SK-N-SH treated with all-trans-retinoic acid at 6 μM for 48 hours (cell line): ENCODE measurements around the gene MEG3.

Experiments
- ARNTL ChIP-seq: fragments of 450-650 bp; formaldehyde crosslinking; IDR thresholded peaks from 2 replicates; pipeline ENCODE4 v1.5.0; 2020; ENCODE audit warnings: low read depth, mild to moderate bottlenecking, moderate library complexity, borderline replicate concordance
- CSDC2 ChIP-seq: fragments of 250-450 bp; sonication (Bioruptor Pico); IDR thresholded peaks from 2 replicates; pipeline ENCODE4 v1.5.0; 2020; ENCODE audit warnings: mild to moderate bottlenecking, moderate library complexity
- ISL1 ChIP-seq: fragments of 250-450 bp; sonication (Bioruptor Pico); IDR thresholded peaks from 2 replicates; pipeline ENCODE4 v2.1.2; 2022; ENCODE audit warnings: mild to moderate bottlenecking, moderate library complexity
- OSR1 ChIP-seq: fragments of 250-450 bp; sonication (Bioruptor Pico); IDR thresholded peaks from 2 replicates; pipeline ENCODE4 v1.8.0; 2022; ENCODE audit warnings: moderate library complexity, mild to moderate bottlenecking, inconsistent platforms
- POU6F1 ChIP-seq: fragments of 250-450 bp; sonication (Bioruptor Pico); IDR thresholded peaks from 2 replicates; pipeline ENCODE4 v1.8.0; 2021; ENCODE audit warnings: low read depth, mild to moderate bottlenecking, moderate library complexity, borderline replicate concordance
- PPARA ChIP-seq: fragments of 250-450 bp; sonication (Bioruptor Pico); IDR thresholded peaks from 2 replicates; pipeline ENCODE4 v1.5.0; 2020; ENCODE audit warnings: mild to moderate bottlenecking, borderline replicate concordance
- RARB ChIP-seq: fragments of 250-450 bp; sonication (Bioruptor Pico); IDR thresholded peaks from 2 replicates; pipeline ENCODE4 v1.8.0; 2021; ENCODE audit warnings: mild to moderate bottlenecking, moderate library complexity
- TCF4 ChIP-seq: fragments of 250-450 bp; sonication (Bioruptor Pico); IDR thresholded peaks from 2 replicates; pipeline ENCODE4 v1.8.0; 2021; ENCODE audit warnings: mild to moderate bottlenecking, moderate library complexity, borderline replicate concordance
- ZC3H10 ChIP-seq: fragments of 250-450 bp; sonication (Bioruptor Pico); IDR thresholded peaks from 2 replicates; pipeline ENCODE4 v1.5.1; 2021; ENCODE audit warnings: mild to moderate bottlenecking, moderate library complexity
- ZFP3 ChIP-seq: fragments of 250-450 bp; sonication (Bioruptor Pico); IDR thresholded peaks from 2 replicates; pipeline ENCODE4 v1.5.0; 2020; ENCODE audit warnings: mild to moderate bottlenecking, moderate library complexity
- TF ChIP-seq, protein P1 (sequence below): fragments of 250-450 bp; sonication (Bioruptor Pico); IDR thresholded peaks from 2 replicates; pipeline ENCODE4 v1.5.1; 2020; ENCODE audit warnings: low read depth, mild to moderate bottlenecking, moderate library complexity
- TF ChIP-seq, protein P2 (sequence below): fragments of 250-450 bp; sonication (Bioruptor Pico); IDR thresholded peaks from 2 replicates; pipeline ENCODE4 v1.8.0; 2020; ENCODE audit warnings: mild to moderate bottlenecking, moderate library complexity, borderline replicate concordance

GRCh38 chr14:100780246-100780645, 45.7 kb upstream of the MEG3 start:
- TF ChIP-seq RARB: no peak
- TF ChIP-seq ZFP3: no peak
- TF ChIP-seq PPARA (CRISPR knock-in tag): no peak
- TF ChIP-seq, protein P1, sequence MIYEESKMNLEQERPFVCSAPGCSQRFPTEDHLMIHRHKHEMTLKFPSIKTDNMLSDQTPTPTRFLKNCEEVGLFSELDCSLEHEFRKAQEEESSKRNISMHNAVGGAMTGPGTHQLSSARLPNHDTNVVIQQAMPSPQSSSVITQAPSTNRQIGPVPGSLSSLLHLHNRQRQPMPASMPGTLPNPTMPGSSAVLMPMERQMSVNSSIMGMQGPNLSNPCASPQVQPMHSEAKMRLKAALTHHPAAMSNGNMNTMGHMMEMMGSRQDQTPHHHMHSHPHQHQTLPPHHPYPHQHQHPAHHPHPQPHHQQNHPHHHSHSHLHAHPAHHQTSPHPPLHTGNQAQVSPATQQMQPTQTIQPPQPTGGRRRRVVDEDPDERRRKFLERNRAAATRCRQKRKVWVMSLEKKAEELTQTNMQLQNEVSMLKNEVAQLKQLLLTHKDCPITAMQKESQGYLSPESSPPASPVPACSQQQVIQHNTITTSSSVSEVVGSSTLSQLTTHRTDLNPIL (CRISPR knock-in tag): no peak
- TF ChIP-seq ZC3H10 (CRISPR knock-in tag): no peak
- TF ChIP-seq CSDC2 (CRISPR knock-in tag): no peak
- no peak for TF ChIP-seq TCF4 (CRISPR knock-in tag)
- TF ChIP-seq, protein P2, sequence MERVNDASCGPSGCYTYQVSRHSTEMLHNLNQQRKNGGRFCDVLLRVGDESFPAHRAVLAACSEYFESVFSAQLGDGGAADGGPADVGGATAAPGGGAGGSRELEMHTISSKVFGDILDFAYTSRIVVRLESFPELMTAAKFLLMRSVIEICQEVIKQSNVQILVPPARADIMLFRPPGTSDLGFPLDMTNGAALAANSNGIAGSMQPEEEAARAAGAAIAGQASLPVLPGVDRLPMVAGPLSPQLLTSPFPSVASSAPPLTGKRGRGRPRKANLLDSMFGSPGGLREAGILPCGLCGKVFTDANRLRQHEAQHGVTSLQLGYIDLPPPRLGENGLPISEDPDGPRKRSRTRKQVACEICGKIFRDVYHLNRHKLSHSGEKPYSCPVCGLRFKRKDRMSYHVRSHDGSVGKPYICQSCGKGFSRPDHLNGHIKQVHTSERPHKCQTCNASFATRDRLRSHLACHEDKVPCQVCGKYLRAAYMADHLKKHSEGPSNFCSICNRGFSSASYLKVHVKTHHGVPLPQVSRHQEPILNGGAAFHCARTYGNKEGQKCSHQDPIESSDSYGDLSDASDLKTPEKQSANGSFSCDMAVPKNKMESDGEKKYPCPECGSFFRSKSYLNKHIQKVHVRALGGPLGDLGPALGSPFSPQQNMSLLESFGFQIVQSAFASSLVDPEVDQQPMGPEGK: no peak
- TF ChIP-seq POU6F1 (CRISPR knock-in tag): no peak
- TF ChIP-seq ARNTL (CRISPR knock-in tag): no peak
- TF ChIP-seq OSR1 (CRISPR knock-in tag): no peak
- no peak for TF ChIP-seq ISL1 (CRISPR knock-in tag)
